DMS53 treated with DMSO at 0.1 percent for 48 hours (cell line): ENCODE data around the gene STK17A.
"Not testable (repeated sequence)": the region's sequence is repeated elsewhere in the genome, so short reads cannot be mapped to it uniquely, and the experiment has no call there.

Experiments
- DNase-seq: peaks from one replicate; lab custom pipeline; 2025; ENCODE audit not compliant: unreplicated experiment; lab: John Stamatoyannopoulos, UW

Gene STK17A

GRCh38 chr7:43594020-43594419 is 11.1 kb downstream of the STK17A start:
- DNase-seq = no peak

DNA sequence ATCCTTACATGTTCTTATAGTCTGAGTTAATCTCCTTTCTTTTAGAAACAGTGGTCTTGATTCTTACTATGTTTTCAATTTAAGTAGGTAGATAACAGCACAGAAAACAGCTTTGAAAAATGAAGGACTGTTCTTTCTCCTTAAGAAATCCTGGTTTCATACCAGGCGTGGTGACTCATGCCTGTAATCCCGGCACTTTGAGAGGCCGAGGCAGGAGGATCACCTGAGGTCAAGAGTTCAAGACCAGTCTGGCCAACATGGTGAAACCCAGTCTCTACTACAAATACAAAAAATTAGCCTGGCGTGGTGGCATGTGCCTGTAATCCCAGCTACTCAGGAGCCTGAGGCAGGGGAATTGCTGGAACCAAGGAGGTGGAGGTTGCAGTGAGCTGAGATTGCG is 13.5 kb downstream of the STK17A start:
- not testable (repeated sequence) for DNase-seq

DNA sequence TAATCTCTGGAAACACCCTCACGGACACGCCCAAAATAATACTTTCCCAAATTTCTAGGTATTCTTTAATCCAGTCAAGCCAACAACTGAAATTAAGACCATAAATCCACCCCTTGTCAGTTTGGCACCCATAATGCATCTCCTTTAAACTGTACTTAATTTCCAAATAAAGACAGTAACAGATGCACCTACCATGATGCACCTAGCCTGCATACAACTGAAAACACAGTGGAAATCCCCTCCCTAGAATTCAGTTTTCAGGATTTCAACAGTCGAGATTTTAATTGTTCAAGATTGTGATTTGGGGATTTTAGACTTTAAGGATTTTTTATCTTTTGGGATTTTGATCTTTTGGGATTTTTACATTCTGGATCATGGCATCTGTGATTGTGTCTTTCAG is 17.1 kb downstream of the STK17A start:
- no peak for DNase-seq

- DNase-seq = no peak
These were observed 19.3 kb downstream of the STK17A start for GRCh38 chr7:43602256-43602655.

GRCh38 chr7:43604251-43604650 is 21.3 kb downstream of the STK17A start:
- no peak for DNase-seq

DNA sequence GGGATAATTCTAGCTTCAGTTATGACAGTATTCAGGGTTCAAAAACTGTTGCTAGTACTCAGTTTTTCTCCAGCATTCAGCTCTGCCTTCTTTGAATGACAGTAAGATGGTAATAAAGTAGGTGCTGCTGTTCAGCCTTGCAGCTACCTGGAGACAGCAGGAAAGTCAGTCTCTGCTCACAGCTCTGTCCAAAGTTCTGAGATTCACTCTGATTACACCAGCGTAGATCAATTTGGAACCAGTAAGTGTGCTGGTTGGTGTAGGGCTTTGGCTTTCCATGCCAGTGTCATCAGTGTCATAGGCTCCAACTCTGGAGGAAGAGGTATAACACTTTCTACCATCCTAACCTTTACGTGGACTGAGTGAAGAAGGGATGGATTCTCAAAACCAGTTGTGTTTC is 26.2 kb downstream of the STK17A start:
- DNase-seq = no peak

- DNase-seq = no peak
These were observed 29.2 kb downstream of the STK17A start for GRCh38 chr7:43612128-43612527.

DNA sequence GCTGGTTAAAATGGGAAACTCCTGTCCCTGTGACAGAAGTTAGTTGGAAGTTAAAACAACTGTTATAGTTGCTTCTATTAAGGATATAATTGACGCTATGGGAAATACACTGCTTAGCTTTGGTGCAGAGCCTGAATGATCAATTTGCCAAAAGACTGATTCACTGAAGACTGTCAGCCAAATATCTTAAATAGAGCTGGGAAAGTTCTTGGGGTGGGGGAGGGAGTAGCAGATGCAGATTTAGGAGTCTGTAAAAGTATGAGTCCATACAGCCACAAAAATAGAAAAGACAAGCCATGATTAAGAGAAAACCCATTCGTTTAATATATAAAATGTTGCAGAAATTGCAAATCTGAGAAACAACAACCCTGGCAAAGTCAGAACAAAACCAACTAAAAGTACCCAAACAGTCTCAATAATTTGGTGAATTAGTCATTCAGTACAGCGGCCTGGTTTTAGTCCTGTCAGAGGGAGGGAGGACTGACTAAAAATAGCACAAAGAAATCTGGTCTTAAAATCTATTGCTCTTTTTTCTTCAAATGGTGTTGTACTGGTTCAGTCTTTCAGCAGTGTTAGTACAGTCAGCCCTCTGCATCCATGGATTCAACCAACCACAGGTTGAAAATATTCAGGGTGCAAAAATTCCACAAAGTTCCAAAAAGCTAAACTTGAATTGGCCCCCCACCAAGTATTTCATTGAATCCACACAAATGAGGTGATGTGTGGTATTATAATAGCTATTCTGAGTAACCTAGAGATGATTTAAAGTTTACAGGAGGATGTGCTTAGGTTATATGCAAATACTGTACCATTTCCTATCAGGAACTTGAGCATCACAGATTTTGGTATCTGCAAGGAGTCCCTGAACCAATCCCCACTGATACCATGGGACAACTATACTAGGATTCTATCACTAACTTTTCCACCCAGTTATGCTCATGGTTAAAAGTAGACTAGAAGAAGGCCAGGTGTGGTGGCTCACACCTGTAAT is 30.0 kb downstream of the STK17A start:
- no peak for DNase-seq

DNA sequence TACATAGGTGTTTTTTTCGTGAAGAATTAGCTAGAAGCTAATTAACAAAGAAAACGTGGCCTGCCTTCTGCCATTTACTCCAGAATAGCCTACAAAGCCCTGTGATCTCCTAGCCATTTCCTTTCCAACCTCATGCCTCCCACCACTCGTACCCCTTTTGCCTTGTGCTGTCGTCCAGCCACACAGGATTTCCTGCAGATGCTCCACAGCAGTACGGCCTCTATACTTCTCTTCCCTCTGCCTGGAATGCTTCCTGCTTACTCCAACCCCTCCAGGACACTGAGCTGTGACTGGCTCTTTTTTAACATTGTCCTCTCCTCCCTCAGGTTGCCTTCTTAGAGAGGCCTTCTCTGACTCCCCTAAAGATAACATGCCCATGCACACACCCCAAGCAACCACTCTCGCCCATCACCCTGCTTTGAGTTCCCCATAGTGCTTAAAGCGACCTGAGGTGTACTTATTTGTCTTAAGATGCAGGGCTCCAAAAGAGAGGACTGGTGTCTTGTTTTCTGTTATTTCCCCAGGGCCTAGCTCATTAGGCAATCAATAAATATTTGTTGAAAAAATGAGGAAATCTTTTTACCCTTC is 32.7 kb downstream of the STK17A start:
- no peak for DNase-seq

GRCh38 chr7:43616977-43617376 is 34.1 kb downstream of the STK17A start:
- DNase-seq = no peak

DNA sequence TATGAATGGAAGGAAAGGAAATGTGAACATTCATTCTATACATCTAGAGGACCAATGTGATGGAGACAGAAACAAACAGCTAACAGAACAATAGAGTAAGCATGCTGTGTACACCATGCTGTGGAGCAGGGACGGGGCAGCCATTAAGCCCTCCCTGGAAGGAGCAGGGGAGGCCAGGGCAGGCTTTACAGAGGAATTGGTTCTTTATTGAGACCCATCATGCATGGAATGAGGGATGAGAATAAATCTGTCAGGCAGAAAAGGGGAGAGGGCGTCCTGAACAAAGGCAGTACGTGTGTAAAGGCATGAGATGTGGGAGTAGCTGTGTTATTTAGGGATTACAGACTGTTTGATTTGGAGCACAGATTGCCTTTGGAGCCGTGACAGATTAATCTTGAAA is 35.2 kb downstream of the STK17A start:
- DNase-seq = no peak

- no peak for DNase-seq
These were observed 36.5 kb downstream of the STK17A start for GRCh38 chr7:43619213-43620012.

GRCh38 chr7:43621729-43622448 is 39.0 kb downstream of the STK17A start:
- no peak for DNase-seq

- DNase-seq = no peak
These were observed 41.2 kb downstream of the STK17A start for GRCh38 chr7:43624156-43624555.

GRCh38 chr7:43625453-43625852 is 42.5 kb downstream of the STK17A start:
- DNase-seq = no peak

GRCh38 chr7:43625980-43626379 is 43.1 kb downstream of the STK17A start:
- no peak for DNase-seq

DNA sequence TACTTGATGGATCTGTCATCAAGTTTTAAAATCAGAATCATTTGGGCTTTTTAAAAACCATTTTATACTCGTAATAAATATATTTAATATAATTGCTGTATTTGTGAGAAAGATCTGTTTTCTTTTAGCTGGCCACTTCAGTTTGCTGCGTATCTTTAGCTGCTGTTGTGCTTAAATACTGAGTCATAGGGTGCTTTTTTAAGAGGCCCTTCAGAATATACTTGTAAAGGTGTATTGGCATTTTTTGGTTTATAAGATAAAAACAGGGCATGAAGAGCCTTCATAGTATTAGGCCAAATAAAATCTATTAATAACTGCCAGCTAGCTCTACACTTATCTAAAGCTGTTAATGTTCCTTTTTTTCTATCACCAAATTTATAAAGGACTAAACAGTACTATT is 43.8 kb downstream of the STK17A start:
- DNase-seq = no peak

GRCh38 chr7:43627798-43628197 is 44.9 kb downstream of the STK17A start:
- DNase-seq = not testable (repeated sequence)

DNA sequence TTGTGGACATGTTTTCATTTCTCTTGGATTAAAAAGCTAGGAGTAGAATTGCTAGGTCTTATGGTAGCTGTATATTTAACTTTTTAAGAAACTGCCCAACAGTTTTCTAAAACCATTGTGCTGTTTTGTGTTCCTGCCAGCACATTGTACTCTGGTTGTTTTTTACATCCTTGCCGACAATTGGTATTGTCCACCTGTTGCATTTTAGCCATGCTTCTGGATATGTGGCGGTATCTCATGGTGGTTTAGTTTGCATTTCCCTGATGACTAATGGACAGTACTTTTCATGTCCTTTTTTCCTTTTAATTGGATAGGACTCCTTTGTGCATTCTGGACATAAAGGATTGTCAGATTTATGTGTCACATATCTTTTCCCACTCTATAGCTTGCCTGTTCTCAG is 45.5 kb downstream of the STK17A start:
- DNase-seq = no peak

DNA sequence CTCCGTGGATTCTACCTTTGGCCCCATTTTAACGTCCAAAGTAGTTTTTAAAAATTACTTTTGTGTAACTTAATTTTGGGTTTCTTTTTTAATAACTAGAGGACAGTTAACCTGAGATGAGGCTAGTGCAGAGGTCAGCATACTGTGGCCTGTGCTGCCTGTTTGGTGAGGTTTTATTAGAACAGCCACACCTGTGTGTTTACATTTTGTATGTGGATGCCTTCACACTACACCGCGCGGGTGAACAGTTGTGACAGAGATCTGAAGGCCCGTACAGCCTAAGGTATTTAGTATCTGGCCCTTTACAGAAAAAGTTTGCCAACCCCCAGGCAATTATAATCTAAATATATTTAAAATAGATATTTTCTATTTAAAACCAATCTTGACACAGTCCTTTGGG is 46.9 kb downstream of the STK17A start:
- DNase-seq = no peak

DNA sequence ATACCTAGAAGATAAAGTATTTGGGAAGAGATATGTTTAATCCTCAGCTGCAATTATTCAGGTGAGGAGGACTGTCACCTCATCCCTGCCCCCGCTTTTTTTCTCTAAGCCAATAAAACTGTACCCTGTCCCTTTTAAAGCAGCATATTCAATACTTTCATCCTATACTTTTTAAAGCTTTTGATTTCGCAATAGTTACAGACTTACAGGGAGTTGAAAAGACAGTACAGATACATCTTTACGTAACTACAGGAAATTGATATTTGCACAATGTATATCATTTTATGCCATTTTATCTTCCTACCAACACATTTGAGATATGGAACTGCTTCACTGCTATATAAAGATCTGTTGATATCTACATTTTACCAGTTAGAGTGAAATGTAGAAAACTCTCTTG is 47.6 kb downstream of the STK17A start:
- no peak for DNase-seq
